ENCODE measurements around the gene TRIM56.
"Not testable (repeated sequence)": the region's sequence is repeated elsewhere in the genome, so short reads cannot be mapped to it uniquely, and the experiment has no call there.

Gene TRIM56, protein sequence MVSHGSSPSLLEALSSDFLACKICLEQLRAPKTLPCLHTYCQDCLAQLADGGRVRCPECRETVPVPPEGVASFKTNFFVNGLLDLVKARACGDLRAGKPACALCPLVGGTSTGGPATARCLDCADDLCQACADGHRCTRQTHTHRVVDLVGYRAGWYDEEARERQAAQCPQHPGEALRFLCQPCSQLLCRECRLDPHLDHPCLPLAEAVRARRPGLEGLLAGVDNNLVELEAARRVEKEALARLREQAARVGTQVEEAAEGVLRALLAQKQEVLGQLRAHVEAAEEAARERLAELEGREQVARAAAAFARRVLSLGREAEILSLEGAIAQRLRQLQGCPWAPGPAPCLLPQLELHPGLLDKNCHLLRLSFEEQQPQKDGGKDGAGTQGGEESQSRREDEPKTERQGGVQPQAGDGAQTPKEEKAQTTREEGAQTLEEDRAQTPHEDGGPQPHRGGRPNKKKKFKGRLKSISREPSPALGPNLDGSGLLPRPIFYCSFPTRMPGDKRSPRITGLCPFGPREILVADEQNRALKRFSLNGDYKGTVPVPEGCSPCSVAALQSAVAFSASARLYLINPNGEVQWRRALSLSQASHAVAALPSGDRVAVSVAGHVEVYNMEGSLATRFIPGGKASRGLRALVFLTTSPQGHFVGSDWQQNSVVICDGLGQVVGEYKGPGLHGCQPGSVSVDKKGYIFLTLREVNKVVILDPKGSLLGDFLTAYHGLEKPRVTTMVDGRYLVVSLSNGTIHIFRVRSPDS

DNA sequence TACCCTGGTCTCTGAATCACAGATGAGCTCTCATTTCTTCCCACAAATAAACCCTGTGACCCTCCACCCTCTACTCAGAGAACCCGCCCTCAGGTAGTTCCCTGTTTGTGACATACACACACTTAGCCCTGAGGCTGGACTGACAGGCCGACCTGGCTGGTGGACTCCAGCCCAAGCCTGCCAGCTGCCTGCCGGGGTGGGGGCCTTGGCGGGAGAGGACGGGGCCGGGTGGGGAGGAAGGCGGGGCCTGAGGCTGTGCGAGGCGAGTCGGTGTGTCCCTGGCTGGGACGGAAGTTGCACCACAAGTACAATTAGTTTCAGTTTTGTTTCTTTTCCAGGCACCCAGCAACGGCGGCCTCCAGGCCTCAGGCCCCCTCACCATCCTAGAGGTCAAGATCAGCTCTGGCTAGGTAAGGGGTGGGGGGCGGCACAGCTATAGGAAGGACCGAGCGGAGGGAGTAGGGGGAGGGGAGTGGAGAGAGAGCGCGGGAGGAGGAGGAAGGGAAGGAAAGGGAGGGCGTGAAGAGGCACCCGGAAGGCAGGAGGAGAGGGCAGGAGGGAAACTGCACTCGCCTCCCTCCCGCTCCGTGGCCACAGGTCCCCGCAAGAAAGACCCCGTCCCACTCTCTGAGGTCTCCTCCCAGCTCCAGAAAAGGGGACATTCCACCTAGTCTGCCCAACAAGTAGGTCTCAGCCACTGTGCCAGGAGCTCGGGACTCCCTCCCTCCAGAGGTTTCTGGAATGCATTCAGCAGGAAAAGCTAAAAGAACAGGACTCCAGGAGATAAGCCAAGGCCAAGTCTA lies at the start of gene TRIM56:
Gene TRIM56, plus strand, starts transcription at position 320 of the 803 bp plus-strand sequence. CDS start 1,832 bp downstream, outside the sequence.
- DNase-seq = peak; percentile 77

DNA sequence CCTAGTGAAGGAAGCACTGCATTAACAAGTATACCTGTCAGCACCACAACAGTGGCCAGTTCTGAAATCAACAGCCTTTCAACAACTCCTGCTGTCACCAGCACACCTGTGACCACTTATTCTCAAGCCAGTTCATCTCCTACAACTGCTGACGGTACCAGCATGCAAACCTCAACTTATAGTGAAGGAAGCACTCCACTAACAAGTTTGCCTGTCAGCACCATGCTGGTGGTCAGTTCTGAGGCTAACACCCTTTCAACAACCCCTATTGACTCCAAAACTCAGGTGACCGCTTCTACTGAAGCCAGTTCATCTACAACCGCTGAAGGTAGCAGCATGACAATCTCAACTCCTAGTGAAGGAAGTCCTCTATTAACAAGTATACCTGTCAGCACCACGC lies 49.3 kb upstream of the TRIM56 start:
- DNase-seq = no peak

DNA sequence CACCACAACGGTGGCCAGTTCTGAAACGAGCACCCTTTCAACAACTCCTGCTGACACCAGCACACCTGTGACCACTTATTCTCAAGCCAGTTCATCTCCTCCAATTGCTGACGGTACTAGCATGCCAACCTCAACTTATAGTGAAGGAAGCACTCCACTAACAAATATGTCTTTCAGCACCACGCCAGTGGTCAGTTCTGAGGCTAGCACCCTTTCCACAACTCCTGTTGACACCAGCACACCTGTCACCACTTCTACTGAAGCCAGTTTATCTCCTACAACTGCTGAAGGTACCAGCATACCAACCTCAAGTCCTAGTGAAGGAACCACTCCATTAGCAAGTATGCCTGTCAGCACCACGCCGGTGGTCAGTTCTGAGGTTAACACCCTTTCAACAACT lies 44.0 kb upstream of the TRIM56 start:
- not testable (repeated sequence) for DNase-seq

DNA sequence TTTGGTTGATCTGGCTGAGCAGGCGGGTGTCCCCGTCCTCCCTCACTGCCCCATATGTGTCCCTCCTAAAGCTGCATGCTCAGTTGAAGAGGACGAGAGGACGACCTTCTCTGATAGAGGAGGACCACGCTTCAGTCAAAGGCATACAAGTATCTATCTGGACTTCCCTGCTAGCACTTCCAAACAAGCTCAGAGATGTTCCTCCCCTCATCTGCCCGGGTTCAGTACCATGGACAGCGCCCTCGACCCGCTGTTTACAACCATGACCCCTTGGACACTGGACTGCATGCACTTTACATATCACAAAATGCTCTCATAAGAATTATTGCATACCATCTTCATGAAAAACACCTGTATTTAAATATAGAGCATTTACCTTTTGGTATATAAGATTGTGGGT lies 26.9 kb upstream of the TRIM56 start:
- DNase-seq = peak; percentile 50

DNA sequence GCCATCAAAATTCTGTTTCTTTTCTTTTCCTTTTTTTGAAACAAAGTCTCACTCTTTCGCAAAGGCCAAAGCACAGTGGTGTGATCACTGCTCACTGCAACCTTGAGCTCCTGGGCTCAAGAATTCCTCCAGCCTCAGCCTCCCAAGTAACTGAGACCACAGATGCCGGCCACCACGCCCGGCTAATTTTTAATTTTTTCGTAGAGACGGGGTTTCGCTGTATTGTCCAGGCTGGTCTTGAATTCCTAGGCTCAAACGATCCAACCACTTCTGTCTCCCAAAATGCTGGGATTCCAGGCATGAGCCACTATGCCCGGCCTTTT lies 25.7 kb upstream of the TRIM56 start:
- no peak for DNase-seq

DNA sequence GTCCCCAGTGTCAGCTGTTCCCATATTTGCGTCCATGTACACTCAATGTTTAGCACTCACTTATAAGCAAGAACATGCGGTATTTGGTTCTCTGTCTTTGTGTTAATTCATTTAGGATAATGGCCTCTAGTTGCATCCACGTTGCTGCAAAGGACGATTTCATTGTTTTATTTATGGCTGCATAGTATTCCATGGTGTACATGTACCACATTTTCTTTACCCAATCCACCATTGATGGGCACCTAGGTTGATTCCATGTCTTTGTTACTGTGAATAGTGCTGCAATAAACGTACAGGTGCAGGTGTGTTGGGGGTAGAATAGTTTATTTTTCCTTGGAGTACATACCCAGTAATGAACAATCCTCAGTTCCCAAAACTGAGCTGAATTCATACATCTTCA lies 24.3 kb upstream of the TRIM56 start:
- DNase-seq = no peak

DNA sequence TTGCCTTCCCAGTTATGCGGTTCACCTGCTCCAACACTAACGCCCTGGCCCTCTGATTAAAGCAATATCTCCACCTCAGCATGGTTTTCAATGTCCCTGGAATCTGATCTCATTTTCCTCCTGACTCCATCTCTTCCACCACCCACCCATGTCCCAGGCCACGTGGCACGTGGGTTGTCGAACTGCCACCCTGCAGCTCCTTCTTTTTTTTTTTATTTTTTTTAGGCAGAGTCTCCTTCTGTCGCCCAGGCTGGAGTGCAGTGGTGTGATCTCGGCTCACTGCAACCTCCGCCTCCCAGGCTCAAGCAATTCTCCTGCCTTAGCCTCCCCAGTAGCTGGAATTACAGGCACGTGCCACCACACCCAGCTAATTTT lies 21.1 kb upstream of the TRIM56 start:
- not testable (repeated sequence) for DNase-seq

DNA sequence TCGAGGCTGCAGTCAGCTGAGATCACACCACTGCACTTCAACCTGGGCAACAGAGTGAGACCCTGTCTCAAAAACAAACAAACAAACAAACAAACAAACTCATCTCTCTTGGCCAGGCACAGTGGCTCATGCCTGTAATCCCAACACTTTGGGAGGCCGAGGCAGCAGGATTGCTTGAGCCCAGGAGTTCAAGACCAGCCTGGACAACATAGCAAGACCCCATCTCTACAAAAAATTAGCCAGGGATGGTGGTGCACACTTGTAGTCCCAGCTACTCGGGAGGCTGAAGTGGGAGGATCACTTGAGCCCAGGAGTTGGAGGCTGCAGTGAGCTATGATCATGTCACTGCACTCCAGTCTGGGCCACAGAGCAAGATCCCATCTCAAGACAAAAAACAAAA lies 20.1 kb upstream of the TRIM56 start:
- not testable (repeated sequence) for DNase-seq

DNA sequence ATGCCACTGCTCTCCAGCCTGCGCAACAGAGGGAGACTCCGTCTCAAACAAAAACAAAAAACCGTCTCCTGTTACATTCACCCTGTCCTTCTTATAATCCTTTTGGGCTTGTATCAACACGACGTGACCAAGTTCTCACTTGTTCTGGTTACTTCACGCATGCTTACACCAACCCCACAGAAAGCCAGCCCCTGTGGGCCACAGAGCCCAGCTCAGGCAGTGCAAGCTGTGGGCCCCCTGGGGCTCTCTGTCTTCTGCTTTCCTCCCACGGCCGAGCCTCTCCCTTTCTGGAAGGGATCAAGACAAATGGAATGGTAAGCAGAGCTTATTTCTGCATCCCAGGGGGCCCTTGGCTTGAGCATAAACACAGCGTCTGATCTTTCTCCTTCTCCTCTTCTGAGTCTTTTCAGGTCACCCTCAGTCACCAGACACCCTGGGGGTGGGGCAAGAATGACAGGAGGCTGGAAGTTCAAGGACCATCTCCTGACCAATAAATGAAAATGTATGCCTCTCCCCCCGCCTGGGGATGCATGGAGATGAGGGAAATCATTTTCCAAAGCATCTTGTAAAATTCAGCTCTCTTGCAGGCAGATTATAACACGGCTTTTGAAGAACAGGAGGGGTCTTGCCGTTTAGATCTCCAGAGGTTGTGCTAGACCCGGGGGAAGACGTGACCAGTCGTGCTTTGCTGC lies 19.0 kb upstream of the TRIM56 start:
- no peak for DNase-seq

DNA sequence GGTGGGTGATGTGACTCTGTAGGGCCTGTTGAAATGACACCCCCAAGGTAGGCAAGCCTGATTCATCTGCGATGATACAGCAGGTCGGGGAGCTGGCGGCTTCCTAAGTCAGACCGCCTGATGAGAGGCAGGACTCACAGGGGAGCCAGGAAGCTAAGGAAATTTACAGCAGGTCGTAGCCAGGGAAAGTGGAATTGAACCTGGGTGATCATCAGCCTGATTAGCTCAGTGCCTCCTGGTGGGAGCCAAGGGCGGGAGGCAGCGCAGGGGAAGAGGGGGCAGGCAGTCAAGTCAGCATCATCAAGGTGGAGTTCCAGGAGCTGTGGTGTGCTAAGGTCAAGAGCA lies 18.5 kb upstream of the TRIM56 start:
- no peak for DNase-seq

DNA sequence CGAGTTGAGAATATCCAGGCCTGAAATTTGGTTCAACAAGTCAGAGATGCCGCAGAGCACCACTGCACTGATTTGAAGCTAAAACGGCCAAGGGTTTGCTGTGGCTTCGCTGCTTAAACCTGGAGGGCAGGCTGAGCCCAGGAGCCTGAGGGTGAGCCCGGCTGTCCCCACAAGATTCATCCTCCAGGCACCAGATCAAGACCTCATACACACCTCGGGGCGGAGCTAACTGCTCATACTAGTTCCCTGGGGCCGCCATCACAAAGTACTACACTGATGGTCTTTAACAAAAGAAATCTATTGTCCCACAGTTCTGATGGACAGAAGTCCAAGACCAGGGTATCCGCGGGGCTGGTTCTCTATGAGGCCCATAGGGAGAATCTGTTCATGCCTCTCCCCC lies 16.9 kb upstream of the TRIM56 start:
- DNase-seq = no peak

DNA sequence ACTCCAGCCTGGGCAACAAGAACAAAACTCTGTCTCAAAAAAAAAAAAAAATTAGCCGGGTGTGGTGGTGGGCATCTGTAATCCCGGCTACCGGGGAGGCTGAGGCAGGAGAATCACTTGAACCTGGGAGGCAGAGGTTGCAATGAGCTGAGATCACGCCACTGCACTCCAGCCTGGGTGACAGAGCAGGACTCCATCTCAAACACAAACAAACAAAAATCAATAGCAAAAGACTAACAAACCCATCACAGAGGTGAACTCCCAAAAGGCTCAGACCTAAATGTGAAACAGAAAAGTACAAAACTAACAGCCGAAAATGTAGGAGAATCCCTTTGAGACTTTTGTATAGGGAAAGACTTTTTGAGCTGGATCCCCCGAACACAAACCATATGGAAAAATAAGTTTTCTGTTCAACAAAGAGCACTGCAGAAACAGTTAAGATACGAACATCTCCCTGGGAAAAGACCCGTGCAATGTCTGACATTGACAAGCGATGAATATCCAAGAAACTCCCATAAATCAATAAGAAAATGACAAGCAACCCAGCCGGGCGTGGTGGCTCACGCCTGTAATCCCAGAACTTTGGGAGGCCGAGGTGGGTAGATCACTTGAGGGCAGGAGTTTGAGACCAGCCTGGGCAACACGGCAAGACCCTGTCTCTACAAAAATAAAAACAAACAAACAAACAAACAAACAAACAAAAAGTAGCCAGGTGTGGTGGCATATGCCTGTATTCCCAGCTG lies 13.7 kb upstream of the TRIM56 start:
- DNase-seq = not testable (repeated sequence)

DNA sequence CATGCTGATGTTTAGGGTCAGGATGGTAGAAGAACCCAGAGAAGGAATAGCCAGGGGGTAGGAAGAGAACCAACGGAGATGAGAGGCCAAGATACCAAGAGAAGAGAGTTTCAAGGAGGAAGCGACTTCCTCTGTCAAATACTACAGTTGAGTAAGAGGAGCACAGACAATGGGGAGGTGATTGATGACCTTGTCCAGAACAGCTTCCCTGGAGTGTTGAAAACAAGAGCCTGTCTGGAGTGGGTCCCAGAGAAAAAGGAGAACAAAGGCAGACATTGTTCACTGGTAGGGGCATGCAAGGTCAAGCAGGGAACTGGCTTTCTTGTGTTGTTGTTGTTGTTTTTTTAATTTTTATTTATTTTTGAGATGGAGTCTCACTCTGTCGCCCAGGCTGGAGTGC lies 9.6 kb upstream of the TRIM56 start:
- DNase-seq = no peak

DNA sequence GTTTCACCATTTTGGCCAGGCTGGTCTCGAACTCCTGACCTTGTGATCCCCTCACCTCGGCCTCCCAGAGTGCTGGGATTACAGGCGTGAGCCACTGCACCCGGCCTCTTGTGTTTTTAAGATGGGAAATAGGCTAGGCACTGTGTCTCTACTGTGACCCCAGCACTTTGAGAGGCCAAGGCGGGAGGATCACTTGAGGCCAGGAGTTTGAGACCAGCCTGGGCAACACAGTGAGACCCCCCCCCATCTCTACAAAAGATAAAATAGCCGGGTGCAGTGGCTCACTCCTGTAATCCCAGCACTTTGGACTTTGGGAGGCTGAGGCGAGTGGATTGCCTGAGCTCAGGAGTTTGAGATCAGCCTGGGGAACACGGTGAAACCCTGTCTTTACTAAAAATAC lies 9.1 kb upstream of the TRIM56 start:
- not testable (repeated sequence) for DNase-seq

DNA sequence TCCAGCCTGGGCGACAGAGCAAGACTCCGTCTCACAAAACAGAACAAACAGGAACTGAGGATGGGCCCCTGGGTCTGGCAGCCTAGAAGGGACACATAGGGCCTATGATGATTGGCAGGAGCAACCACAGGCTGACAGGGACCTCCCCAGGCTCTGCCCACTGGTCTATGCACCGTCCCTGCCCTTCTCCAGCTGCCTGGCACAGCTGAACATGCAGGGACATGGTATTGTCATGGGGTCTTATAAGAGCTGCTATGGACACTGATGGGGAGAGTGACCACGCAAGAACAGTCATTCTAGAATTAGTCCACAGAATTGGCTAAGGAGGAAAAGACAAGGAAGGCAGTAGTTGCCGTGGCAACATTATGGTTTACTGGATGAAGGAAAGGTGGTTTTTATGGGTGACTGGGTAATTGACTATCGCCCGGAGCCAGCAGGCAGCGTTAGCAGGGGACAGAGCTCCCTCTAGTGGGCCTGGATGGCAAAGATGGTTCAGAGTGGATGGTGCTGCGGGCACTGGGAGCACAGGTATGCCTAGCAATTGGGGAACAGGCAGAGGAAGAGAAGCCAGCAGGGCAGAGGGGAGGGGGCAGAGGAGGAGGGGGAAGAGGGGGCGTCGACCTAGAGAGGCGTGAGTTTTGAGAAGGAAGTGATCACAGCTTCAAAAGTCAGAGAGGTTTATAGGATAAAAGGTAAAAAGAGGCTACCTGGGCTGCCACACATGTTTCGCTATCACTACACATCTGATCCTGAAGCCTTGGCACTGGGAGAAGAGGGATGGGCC lies 7.8 kb upstream of the TRIM56 start:
- DNase-seq = peak; percentile 83

DNA sequence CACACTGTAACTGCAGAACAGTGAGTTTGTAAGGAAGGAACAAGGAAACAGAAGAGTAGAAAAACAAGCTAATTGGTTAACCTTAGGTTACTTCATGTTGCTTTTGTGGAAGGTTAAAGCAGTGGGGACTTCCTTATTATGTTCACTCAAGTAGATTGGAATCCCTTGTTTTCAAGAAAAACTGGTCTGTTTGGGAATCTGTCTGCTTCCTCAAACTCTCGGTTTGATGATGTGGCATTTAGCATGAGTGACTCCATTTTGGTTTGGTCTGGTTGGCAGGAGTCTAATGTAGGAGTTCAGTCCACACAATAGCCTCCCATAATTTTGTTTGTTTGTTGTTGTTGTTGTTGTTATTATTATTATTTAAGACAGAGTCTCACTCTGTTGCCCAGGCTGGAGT lies 3.8 kb upstream of the TRIM56 start:
- no peak for DNase-seq

DNA sequence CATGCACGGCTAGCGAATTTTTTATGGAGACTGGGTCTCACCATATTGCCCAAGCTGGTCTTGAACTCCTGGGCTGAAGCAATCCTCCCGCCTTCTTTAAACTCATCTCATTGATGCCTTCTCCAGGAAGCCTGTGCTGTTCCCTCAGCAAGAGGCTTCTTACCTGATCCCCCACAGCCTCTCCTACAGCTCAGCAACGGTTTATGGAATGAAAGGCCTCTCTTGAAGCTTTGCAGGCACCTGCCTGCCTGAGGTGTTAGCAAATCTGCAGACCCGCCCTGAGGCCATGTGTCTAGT lies 468 bp upstream of the TRIM56 start:
- no peak for DNase-seq

DNA sequence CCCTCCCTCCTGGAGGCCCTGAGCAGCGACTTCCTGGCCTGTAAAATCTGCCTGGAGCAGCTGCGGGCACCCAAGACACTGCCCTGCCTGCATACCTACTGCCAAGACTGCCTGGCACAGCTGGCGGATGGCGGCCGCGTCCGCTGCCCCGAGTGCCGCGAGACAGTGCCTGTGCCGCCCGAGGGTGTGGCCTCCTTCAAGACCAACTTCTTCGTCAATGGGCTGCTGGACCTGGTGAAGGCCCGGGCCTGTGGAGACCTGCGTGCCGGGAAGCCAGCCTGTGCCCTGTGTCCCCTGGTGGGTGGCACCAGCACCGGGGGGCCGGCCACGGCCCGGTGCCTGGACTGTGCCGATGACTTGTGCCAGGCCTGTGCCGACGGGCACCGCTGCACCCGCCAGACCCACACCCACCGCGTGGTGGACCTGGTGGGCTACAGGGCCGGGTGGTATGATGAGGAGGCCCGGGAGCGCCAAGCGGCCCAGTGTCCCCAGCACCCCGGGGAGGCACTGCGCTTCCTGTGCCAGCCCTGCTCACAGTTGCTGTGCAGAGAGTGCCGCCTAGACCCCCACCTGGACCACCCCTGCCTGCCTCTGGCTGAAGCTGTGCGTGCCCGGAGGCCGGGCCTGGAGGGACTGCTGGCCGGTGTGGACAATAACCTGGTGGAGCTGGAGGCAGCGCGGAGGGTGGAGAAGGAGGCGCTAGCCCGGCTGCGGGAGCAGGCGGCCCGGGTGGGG lies 2.2 kb downstream of the TRIM56 start:
- no peak for DNase-seq

DNA sequence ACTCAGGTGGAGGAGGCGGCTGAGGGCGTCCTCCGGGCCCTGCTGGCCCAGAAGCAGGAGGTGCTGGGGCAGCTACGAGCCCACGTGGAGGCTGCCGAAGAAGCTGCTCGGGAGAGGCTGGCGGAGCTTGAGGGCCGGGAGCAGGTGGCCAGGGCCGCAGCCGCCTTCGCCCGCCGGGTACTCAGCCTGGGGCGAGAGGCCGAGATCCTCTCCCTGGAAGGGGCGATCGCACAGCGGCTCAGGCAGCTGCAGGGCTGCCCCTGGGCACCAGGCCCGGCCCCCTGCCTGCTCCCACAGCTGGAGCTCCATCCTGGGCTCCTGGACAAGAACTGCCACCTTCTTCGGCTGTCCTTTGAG lies 2.8 kb downstream of the TRIM56 start:
- DNase-seq = no peak

DNA sequence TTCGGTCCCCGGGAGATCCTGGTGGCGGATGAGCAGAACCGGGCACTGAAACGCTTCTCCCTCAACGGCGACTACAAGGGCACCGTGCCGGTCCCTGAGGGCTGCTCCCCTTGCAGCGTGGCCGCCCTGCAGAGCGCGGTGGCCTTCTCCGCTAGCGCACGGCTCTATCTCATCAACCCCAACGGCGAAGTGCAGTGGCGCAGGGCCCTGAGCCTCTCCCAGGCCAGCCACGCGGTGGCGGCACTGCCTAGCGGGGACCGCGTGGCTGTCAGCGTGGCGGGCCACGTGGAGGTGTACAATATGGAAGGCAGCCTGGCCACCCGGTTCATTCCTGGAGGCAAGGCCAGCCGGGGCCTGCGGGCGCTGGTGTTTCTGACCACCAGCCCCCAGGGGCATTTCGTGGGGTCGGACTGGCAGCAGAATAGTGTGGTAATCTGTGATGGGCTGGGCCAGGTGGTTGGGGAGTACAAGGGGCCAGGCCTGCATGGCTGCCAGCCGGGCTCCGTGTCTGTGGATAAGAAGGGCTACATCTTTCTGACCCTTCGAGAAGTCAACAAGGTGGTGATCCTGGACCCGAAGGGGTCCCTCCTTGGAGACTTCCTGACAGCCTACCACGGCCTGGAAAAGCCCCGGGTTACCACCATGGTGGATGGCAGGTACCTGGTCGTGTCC lies 3.7 kb downstream of the TRIM56 start:
- no peak for DNase-seq

DNA sequence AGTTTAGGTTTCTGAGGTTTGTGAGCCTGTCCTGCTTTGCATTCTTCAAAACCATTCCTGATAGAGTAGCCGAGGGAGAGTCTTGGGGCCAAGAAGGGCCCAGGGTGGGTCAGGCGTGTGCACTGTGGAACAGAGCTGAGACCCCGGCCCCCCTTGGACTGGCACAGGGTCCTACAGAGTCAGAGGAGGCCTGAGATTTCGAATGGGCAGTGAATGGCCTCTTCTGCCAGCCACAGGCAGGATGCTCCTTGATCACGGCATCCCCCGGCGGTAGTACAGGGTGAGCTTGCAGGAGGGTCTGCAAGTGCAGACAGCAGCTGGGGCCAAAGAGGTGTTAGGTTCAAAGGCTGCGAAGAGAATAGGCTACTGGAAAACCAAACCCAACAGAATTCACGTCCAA lies 4.6 kb downstream of the TRIM56 start:
- DNase-seq = no peak
